ENCODE results near the gene PARVA. TPM values are rescaled to one million over a fixed set of nuclear protein-coding genes. Genes with fewer than 3 reads are reported as not detected.

The PARVA gene, protein sequence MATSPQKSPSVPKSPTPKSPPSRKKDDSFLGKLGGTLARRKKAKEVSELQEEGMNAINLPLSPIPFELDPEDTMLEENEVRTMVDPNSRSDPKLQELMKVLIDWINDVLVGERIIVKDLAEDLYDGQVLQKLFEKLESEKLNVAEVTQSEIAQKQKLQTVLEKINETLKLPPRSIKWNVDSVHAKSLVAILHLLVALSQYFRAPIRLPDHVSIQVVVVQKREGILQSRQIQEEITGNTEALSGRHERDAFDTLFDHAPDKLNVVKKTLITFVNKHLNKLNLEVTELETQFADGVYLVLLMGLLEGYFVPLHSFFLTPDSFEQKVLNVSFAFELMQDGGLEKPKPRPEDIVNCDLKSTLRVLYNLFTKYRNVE
- 12.1 and 15.5 TPM in 2 replicates for total RNA-seq

GRCh38 chr11:12377106-12377823, at the start of gene PARVA:
Gene PARVA, plus strand, starts transcription at chr11:12377571. Its CDS starts 77 bp downstream, at chr11:12377648.

All from airway epithelial cell (primary cell).